Activated effector memory CD4-positive, alpha-beta T cell treated with anti-CD3 and anti-CD28 coated beads, Interleukin-2, amount 50 U/mL, for 16 hours (primary cell): Measurements from ENCODE around the gene SDE2.
A peak's percentile ranks its signal among the peaks of the same experiment; 100 is the strongest.
"Not testable (repeated sequence)": the region's sequence is repeated elsewhere in the genome, so short reads cannot be mapped to it uniquely, and the experiment has no call there.

Source experiments
- DNase-seq: peaks from one replicate; pipeline ENCODE4 v3.0.0-alpha.2; 2020

SDE2 gene

DNA sequence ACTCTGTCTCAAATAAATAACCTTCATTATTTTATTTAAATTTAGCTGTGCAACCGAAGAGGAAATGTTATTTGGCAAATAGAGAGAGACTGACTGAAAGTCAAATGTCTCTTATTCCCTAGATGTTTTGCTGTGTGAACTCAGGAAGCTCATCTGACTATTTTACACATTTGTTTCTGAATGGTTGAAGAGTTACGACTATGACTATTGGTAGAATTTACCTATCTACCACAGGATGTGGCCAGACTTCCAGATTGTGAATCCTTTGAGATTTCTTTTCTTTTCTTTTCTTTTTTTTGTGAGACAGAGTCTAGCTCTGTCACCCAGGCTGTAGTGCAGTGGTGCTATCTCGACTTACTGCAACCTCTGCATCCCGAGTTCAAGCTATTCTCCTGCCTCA is 5.3 kb upstream of the SDE2 start:
- DNase-seq: no peak

DNA sequence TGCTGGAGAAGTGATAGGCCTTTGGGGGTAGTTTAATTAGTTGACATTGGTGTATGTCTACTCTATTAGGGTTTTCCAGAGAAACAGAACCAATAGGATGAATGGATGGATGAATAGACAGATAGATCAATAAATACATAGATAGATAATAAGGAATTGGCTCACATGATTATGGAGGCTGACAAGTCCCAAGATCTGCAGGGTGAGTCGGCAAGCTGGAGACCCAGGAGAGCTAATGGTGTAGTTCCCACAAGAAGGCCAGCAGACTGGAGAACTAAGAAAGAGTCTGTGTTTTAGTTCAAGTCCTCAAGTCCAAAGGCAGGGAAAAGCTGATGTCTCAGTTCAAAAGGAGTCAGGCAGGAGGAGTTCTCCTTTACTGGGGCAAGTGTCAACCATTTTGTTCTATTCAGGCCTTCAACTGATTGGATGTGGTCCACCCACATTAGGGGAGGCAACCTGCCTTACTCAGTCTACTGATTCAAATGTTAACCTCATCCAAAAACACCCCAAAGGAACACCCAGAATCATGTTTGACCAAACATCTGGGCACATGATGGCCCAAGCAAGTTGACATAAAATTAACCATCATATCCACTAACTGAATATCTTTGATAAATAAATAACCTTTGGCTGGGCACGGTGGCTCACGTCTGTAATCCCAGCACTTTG is 4.5 kb upstream of the SDE2 start:
- no peak for DNase-seq

DNA sequence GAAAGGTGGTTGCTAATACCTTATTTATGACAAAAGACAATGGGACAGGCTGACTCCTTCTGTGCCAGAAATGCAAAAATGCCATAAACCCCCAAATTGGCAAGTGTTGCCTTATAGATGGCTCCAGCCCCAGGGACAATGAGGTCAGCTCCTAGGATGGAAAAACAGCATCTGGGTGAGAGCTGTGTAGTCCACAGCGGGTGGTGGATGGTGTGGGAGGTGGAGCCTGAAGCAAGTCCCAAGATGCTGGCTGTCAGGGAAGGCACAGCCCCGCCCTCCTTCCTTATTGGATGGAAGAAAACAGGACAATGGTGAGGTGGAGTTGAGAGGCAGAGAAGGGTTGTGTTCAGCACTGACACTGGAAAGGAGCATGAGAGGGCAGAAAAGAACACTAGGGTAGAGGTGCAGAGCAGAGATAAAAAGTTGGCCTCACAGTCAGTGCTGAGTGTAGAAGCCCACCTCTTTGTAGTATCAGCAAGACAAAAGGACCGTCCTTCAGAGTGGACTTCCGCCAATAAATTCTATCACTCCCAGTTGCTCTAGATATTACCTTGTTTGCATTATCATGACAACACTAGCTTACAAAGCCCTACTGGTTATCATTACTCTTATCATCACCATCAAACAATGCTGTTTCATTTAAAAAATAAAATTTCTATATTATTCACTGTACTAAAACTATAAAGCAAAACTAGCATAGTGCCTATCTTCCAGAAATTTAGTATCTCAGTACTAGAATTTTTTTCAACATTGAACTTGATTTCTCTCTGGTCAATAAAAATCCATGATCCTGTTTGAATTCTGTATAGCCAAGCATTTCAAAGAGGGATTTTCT is 3.7 kb upstream of the SDE2 start:
- peak; percentile 62 for DNase-seq

DNA sequence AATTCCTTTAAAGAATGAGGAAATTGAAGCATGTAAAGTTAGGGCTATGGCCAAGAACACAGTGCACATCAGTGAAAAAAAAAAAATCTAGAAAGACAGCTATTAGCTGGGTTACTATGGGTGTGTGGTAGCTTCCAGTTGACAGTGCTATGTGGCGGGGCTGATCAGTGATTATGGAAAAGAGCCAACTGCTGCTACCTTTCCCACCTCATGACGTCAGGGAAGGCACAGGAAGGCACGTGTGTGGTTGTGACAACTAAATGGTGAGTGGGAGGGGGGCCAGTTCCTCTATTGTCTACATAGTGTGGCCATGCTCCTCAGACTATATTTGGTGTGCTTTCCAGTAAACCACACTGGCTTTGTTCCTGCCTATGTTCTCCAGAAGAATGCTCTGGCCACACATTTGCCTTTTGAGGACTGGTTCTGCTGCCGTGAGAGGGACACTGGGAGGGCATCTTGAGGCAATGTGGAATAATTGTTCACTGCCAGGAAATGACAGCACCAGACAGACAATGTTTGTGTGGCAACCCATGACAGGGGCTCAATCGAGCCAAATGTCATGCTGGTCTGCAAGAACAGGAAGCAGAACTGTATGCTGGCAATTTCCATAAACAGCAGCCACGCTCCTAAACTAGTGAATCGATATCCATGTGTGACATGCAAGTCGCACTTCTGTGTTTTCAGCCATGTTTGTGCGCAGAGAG is 3.0 kb upstream of the SDE2 start:
- DNase-seq: peak; percentile 75

DNA sequence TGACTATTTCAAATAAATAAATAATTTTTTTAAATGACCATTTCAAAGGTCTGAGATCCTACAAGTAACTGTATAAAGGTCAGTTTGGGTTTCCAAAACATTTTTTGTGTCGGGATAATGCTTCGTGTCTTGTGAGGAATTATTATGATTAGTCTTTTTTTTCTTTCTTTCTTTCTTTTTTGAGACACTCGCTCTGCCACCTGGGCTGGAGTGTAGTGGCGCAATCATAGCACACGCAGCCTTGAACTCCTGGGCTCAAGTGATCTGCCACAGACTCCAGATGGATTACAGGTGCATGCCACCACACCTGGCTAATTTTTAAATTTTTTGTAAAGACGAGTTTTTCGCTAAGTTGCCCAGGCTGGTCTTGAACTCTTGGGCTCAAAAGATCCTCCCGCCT is 1.9 kb upstream of the SDE2 start:
- DNase-seq: no peak

DNA sequence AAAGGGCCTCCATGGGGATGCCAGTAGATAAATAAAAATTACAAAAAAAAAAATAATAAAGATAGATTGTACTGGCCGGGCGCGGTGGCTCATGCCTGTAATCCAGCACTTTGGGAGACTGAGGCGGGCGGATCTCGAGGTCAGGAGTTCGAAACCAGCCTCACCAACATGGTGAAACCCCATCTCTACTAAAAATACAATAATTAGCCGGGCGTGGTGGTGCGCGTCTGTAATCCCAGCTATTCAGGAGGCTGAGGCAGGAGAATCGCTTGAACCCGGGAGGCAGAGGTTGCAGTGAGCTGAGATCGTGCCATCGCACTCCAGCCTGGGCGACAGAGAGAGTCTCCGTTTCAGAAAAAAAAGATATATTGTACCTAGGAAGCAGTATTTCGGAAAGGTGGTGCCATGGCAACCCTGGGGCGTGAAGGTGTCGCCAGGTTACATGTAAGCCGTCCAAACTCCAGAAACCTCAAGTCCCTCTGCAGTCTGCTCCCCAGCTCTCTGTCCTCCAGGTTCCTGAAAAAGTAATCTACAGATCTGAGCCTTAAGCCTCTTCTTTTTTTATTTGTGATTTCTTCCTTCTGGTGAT is 1.4 kb upstream of the SDE2 start:
- not testable (repeated sequence) for DNase-seq

DNA sequence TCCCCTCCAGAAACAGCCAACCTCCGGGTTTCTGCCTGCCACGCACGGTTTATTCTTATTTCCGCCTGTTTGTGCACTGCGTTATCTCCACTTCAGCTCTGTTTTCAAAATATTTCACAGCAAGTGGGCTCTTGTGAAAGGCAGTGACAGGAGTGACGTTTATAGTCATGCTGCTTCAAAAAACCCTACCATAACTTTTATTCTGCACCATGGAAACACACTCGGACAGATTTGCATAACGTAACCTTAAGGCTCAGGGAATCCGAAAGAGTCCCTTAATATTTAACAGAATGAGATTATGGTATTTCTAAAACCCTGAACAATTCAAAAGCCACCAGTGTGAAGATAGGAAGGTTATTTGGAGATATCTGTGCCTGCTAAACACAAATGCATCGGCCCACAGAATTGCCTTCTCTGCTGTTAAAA is 782 bp upstream of the SDE2 start:
- DNase-seq: no peak

DNA sequence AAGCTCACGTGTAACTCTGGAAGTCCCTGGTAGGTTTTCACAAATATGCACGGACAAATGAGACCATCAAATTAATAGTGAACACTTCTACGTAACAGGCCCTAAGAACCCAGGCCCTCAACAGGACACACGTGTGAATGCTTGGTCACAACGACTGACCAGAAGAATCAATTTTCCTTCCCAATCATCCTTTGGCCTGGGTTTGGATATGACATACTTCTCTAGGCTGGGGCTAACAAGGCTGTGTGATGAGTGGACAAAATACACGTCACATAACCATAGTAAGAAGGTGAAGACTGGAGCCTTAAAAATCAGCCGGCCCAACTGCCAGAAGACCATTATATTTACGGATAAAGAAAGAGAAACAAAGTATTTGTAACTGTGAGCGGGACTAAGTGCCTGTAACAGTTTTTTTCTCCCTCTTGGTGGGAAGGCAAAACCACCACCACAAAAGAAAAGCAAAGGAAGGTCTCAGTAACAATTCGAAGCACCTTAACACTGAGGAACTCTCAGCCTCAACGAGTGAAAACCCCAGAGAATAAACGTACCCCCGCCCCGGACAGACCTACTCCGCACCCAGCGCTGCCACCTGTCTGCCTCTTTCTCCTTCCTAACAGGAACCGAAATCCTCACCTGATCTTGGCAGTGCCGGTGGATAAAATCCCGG is 450 bp downstream of the SDE2 start:
- no peak for DNase-seq

DNA sequence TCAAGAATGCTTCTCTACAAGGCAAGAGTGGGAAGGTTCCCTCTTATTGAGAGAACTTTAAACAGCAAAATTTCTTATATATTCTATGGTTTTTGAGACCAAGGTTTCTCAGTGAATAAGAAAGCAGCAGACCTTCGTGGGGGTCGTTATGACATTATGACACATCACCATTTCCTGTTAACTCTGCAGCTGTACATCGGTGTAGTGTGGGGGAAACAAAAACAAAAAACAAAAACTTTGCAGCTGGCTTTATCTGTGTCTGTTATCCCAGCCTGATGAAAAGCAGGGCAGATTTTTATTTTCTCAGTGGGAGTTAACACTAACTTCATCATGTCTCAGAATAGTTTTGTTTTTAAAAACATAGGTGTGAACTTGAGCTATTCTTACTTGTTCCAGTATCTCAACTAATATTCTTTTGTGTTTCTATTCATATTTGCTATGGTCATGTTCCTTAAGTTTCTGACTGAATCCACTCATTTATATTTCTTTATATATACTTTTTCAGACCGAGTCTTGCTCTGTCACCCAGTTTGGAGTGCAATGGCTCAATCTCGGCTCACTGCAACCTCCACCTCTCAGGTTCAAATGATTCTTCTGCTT is 2.1 kb downstream of the SDE2 start:
- DNase-seq: no peak

DNA sequence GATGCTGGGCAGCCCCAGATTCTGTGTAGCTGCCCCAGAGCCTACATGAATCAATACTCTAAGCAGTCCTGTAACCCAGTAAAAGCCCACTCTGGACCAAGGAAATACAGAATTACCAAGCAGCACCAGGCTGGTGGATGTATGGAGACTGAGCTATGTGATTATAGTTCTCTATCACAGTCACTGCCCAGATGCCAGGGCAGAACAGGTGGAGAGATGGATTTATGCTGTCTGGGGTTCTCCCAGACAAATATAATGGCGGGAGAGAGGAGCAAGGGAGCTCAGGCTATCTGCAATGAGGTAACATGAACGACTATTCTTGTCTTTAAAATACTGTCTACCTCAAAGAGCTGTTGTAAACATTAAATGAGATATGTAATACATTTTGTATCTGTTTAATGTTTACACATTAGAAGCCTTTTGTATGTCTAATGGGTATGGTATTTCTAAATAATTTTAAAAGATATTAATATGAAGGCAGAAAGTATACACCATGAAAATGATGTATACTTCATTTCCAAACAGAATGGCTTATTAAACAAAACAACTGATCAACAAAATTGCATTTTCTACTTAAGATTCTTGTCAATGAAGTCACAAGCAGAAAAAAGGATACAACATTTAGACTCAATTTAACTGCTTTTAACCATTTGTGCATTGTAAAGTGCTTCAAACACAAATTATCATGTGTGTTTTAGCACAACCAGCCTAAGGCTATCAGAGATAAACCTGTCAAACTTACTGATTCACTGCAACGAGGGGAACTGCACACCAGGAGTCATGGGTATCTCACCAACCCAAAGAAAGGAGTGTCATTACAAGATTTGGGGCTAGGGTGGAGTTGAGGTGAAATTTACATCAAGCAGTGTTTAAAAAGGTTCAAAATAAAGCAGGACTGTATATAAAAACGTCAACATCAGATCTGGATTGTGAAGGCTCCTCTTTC is 3.0 kb downstream of the SDE2 start:
- no peak for DNase-seq

DNA sequence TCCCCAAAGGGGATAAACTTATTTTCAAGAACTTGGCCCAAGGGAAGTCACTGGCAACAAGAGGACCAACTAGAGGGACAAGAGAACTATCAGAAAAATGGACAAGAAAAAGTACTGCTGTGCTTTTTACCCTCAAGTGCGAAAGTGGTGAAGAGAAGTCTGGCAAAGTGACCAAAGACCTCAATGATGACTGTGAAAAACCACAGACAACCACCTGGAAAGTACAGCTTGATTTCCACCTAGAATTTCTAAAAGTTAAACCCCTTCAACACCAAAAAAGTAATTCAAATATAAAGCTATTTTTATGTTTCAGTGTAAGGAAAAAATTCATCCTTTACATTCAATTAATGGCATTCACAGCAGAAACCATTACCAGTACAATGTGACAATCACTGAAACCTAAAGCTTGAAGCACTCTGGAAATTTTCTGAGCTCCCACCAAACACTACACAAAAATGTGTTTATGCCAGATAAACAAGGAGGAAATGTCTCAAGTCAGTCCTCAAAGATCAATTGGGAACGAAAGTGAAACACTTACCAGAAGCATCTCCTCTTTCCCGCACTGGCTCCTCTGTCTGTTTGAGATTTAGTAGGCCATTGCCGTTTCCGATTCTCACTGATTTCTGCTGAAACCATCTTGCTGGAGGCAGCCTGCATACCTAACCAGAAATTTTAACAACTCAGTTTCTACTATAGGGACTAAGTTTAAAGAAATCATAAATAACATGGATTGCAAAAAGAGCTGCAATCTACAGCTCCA is 8.3 kb downstream of the SDE2 start:
- no peak for DNase-seq

DNA sequence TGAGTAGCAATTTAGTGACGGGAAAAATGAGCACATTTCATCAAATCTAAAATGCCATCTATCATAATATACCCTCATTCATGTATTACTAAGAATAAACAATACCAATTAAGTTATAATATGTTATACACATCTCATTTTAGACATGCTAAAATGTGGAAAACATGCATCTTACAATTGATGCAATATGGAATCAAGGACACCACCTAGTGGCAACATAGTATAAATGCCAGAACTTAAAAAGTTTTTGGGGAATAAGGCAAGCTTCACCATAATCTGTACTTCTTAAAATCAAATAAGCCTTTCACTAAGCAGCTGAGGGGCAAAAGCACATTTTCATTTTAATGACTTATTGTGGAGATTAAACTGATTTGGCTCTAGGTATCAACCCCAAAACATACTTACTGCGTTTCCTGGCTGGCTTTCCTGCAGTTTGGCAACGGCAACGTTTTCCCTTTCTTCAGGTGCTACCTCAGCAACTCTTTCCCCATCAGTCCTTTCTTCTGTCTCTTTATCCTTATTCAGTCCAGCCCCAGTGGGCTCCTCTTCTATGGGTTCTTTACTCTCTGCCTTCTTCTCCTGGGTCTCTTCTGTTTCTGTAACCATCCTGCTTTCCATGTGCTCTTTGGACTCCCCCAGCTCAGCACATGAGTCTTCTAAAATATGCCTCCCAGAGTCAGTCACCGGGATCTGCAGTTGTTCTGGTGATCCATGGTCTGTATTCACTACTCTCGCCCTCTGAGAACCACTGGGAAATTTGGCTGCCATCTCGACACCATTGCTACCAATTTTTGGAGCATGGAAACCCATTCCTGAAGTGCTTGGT is 11.4 kb downstream of the SDE2 start:
- DNase-seq: no peak

DNA sequence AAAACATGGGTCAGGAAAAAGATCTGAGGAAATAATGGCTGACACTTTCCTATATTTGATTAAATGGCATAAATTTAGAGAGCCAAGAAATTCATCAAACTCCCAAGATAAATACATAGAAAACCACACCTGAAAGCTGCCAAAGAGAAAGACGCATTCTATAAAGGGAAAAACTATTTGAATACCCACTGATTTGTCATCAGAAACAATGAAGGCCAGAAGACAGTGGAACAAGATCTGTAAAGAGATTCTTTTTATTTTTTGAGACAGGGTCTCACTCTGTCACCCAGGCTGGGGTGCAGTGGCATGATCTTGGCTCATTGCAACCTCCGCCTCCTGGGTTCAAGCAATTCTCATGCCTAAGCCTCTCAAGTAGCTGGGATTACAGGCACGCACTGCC is 17.4 kb downstream of the SDE2 start:
- no peak for DNase-seq

DNA sequence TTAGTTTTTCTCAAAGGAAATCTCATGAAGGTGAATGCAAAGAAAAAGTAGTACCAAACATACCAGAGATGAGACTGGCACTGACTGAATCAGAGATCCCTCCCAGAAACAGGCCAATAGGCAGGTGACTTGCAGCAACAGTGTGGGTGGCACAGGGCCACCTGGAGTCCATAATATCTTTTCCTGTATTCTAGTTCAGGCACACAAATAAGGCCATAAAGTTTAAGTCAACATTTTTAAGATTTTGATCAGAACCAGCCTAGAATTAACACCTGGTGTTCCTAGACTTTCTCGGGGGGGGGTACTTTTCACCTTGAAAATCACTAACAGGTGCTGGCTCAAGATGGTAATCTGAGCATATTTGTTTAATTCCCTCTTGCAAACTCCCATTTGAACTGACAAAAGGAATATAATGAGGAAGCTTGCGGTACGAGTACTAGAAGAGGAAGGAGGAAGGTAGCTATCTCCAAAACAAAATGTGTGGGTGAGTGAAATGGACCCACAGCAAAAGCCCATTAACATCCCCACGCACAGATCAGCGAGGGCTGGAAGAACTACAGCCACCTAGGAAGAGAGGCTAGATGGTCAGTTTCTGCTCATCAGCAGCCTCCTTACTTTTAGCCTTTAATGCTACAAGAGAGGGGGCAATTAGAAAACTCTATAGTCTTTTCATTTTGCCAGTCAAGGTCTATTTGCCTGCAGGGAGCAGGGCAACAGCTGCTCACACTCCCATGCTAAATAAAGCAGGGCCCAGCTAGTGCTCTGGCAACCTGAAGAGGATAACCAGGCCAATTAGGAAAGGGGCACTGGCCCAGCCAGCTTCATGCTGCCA is 18.9 kb downstream of the SDE2 start:
- DNase-seq: no peak

DNA sequence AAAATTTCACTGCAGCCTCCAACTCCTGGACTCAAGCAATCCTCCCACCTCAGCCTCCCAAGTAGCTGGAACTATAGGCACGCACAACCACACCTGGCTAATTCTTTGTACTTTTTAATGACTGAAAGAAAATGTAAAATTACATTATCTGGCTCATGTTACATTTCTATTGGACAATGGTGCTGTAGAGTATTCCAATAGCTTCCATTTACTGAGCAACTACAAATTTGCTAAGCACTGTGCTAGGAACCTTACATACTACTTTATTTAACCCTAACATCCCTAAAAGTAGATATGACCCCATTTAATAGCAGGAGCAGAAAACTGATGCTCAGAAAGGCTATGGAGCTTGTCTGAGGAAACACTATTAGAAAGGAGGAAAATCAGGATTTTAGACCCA is 19.7 kb downstream of the SDE2 start:
- DNase-seq: no peak

DNA sequence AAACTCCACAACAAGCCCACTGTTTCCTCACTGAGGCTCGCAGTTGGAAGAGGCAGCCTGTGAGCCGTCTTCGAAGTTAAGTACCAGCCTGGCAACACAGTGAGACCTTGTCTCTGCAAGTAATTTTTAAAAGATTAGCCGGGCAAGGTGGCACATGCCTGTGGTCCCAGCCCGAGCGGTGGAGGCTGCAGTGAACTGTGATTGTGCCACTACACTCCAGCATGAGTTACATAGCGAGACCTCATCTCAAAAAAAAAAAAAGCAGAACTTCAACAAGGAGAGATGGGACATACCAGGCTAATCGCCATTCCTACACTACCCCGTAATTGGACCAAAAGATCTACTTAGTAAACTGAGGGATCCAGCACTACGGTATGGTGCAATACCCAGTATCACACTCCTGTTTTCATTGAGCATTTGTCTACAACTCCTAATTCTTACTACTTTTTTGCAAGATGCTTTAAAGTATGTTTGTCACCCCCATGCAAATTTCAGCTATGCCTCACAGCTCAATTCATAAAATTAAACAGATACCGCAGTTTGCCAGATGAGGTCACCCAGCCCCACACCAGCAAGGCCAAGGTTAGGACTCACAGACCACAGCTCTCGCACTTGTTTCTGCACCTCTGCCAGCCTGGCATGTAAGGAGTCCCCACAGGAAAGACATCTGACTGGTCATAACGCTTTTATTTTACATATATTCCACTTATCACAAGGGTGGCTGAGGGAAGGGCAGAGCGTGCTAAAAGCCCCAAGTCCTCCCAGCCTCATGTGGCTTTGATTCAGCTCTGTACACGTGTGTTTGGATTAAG is 21.0 kb downstream of the SDE2 start:
- no peak for DNase-seq

DNA sequence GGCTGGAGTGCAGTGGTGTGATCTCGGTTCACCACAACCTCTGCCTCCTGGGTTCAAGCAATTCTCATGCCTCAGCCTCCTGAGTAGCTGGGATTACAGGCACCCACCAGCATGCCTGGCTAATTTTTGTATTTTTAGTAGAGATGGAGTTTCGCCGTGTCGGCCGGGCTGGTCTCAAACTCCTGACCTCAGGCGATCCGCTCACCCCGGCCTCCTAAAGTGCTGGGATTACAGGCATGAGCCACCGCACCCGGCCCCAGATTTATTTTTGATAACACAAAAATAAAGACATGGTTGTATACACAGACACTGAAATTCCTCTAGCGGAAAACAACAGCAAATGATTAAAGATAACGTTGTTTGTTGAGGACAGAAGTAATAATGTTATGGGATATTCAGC is 24.0 kb downstream of the SDE2 start:
- DNase-seq: peak; percentile 54

DNA sequence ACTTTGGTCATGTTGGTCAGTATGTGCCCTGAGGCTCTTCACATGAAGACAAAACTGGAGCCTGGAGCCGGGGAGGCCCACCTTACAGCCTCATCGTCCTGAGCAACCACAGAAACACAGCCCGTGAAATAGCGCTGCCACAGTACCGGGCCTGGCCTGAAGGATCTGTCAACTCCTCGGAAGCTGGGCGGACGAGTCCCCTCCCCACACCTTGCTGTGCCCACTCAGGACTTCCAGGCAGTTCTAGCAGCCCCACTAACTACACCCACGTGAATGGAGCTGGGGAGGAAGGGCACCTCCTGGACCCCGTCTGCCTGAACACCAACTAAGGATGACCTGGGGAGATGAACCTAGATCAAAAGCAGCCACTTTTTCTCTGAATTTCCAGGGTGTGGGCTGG is 24.7 kb downstream of the SDE2 start:
- DNase-seq: peak; percentile 54
